ENCODE measurements around the gene CRAT. TPM values are rescaled to one million over a fixed set of nuclear protein-coding genes. Genes with fewer than 3 reads are reported as not detected.

The CRAT gene
- total RNA-seq, 1 experiment from 2014 or later = 7.1 TPM

GRCh38 chr9:129108083-129108804, 2.3 kb downstream of the CRAT start:
- Mint-ChIP-seq H3K4me3 (ENCODE audit: low read depth, unreplicated experiment) (no peak overlapping the region), H3K4me1 (ENCODE audit: low read depth, unreplicated experiment) (no peaks in the 10 kb centered on the region), H3K27me3 (ENCODE audit: unreplicated experiment) (peaks cover 9% of the 10 kb centered on the region), H3K36me3 (ENCODE audit: insufficient read depth, unreplicated experiment) (peaks cover 17% of the 10 kb centered on the region), H3K9me3 (ENCODE audit: low read depth, unreplicated experiment) (no peaks in the 10 kb centered on the region), H3K27ac (ENCODE audit: unreplicated experiment) (no peak overlapping the region)
- CTCF ChIA-PET = no interaction called here
- BruUV-seq (replicated peaks) = no TSS peak
- TF ChIP-seq CTCF (IDR thresholded peaks at IDR 0.05; ENCODE audit: unreplicated experiment) = no peak
- no peak for DNase-seq
- intact Hi-C loops (cut with micrococcal nuclease; ENCODE audit: unreplicated experiment) = no loop called here

GRCh38 chr9:129107651-129108050, 2.9 kb downstream of the CRAT start:
- H3K27ac Mint-ChIP-seq (ENCODE audit: unreplicated experiment) = no peak overlapping the region
- DNase-seq = no peak

GRCh38 chr9:129105857-129106694, 4.5 kb downstream of the CRAT start:
- H3K27me3 Mint-ChIP-seq (ENCODE audit: unreplicated experiment) = peaks cover 9% of the 10 kb centered on the region
- peaks cover 6% of the 10 kb centered on the region for H3K36me3 Mint-ChIP-seq (ENCODE audit: insufficient read depth, unreplicated experiment)
- no peak for TF ChIP-seq CTCF (IDR thresholded peaks at IDR 0.05; ENCODE audit: unreplicated experiment)
- H3K4me3 Mint-ChIP-seq (ENCODE audit: low read depth, unreplicated experiment) = no peak overlapping the region
- BruUV-seq (replicated peaks) = no TSS peak
- DNase-seq = no peak
- H3K27ac Mint-ChIP-seq (ENCODE audit: unreplicated experiment) = no peak overlapping the region
- H3K4me1 Mint-ChIP-seq (ENCODE audit: low read depth, unreplicated experiment) = no peaks in the 10 kb centered on the region
- intact Hi-C loops (cut with micrococcal nuclease; ENCODE audit: unreplicated experiment) = no loop called here
- CTCF ChIA-PET = no interaction called here
- no peaks in the 10 kb centered on the region for H3K9me3 Mint-ChIP-seq (ENCODE audit: low read depth, unreplicated experiment)

More at GRCh38 chr9:129107651-129108050, 2.9 kb downstream of the CRAT start:
- Mint-ChIP-seq H3K4me3 (ENCODE audit: low read depth, unreplicated experiment) (no peak overlapping the region), H3K4me1 (ENCODE audit: low read depth, unreplicated experiment) (no peaks in the 10 kb centered on the region), H3K36me3 (ENCODE audit: insufficient read depth, unreplicated experiment) (peaks cover 17% of the 10 kb centered on the region), H3K27me3 (ENCODE audit: unreplicated experiment) (peaks cover 9% of the 10 kb centered on the region), H3K9me3 (ENCODE audit: low read depth, unreplicated experiment) (no peaks in the 10 kb centered on the region)
- no TSS peak for BruUV-seq (replicated peaks)
- intact Hi-C loops (cut with micrococcal nuclease; ENCODE audit: unreplicated experiment) = no loop called here
- CTCF ChIA-PET = no interaction called here
- TF ChIP-seq CTCF (IDR thresholded peaks at IDR 0.05; ENCODE audit: unreplicated experiment) = no peak

- no peak for TF ChIP-seq CTCF (IDR thresholded peaks at IDR 0.05; ENCODE audit: unreplicated experiment)
- H3K27ac Mint-ChIP-seq (ENCODE audit: unreplicated experiment) = no peak overlapping the region
These were observed 6.5 kb downstream of the CRAT start for GRCh38 chr9:129104051-129104450.

More at GRCh38 chr9:129104051-129104450, 6.5 kb downstream of the CRAT start:
- no peaks in the 10 kb centered on the region for H3K4me1 Mint-ChIP-seq (ENCODE audit: low read depth, unreplicated experiment)
- CTCF ChIA-PET = interaction anchor here (0.5 kb wide), 1 partner anchor 747 kb away, joined by 3 read pairs; no protein-coding TSS in a partner anchor
- BruUV-seq (replicated peaks) = no TSS peak
- no peaks in the 10 kb centered on the region for H3K36me3 Mint-ChIP-seq (ENCODE audit: insufficient read depth, unreplicated experiment)
- no peak overlapping the region for H3K4me3 Mint-ChIP-seq (ENCODE audit: low read depth, unreplicated experiment)
- H3K9me3 Mint-ChIP-seq (ENCODE audit: low read depth, unreplicated experiment) = no peaks in the 10 kb centered on the region
- DNase-seq = no peak
- intact Hi-C loops (cut with micrococcal nuclease; ENCODE audit: unreplicated experiment) = no loop called here
- peaks cover 8% of the 10 kb centered on the region for H3K27me3 Mint-ChIP-seq (ENCODE audit: unreplicated experiment)
